Ovary (tissue), 9 donors: ENCODE results near the gene LCP1. TPM values are rescaled to one million over a fixed set of nuclear protein-coding genes. Genes with fewer than 3 reads are reported as not detected.

Source experiments
- DNase-seq, 5 donors: peaks; one replicate each; pipeline ENCODE4 v3.0.0-alpha.2; 2019 to 2020
- H3K27ac ChIP-seq, 2 donors: fragments of 200-600 bp; one replicate each; pipeline versions ENCODE4 v1.5.1 to v1.8.0; 2019 to 2022
- H3K27me3 ChIP-seq: fragments of 200-600 bp; one replicate; pipeline ENCODE4 v1.8.0; 2022
- H3K36me3 ChIP-seq: fragments of 200-600 bp; sonication (generic); one replicate; pipeline ENCODE4 v1.5.1; 2019
- H3K4me1 ChIP-seq: one replicate; pipeline ENCODE4 v1.8.1; 2013; ENCODE audit warnings: mild to moderate bottlenecking, moderate library complexity; ENCODE audit not compliant: insufficient read depth
- H3K4me3 ChIP-seq: fragments of 200-600 bp; sonication (generic); one replicate; pipeline ENCODE4 v1.5.1; 2017
- H3K9me3 ChIP-seq, 2 donors: fragments of 200-600 bp in 1 of 2; sonication (generic) in 1 of 2; one replicate each; pipeline versions ENCODE4 v1.5.1 to v1.8.1; 2013 to 2019; ENCODE audit warnings: mild to moderate bottlenecking in 1 of 2, moderate library complexity in 1 of 2
- EP300 ChIP-seq: sonication (generic); formaldehyde crosslinking; IDR thresholded peaks from one replicate; pipeline ENCODE4 v1.6.1; 2017; ENCODE audit warnings: antibody characterized with exemption
- POLR2A ChIP-seq: fragments of 450-650 bp; IDR thresholded peaks from one replicate; pipeline ENCODE4 v1.6.1; 2017; ENCODE audit warnings: antibody characterized with exemption, mild to moderate bottlenecking, moderate library complexity
- WGBS, 3 donors: extraction: QIAGEN DNeasy Blood & Tissue Kit in 1 of 3; methylation state at CpG; one replicate each; pipeline versions ENCODE4 v1.1.5 to v1.1.7; 2013 to 2017; 5-methylcytosine and 5-hydroxymethylcytosine counted together
- intact Hi-C, 4 donors: fragments of 100-400 bp; cut with DNase I; formaldehyde crosslinking; loops; one replicate each; pipeline versions ENCODE4 v1.11.0 to v1.15.1; 2022 to 2023
- polyA plus RNA-seq, 2 donors: library from polyadenylated mRNA; stranded (reverse); fragments of 200-250 nt in 1 of 2; fragments of 350-450 nt in 1 of 2; fragmentation: Illumina TruSeq in 1 of 2; extraction: RNeasy Lipid Tissue Mini Kit (QIAGEN cat#74804) in 1 of 2; gene quantifications; one replicate each; pipeline ENCODE4 v1.2.3, GENCODE V29; 2013 to 2014
- total RNA-seq, 7 donors: library from RNA; depleted of rRNA in 2 of 7; stranded (reverse); fragments of >200 nt in 2 of 7; fragmentation: NEBNext Ultra II Directional in 3 of 7; extraction: Animal tissue kit (Norgen Biotek cat#: 25700) in 3 of 7; gene quantifications; one replicate each; pipeline versions ENCODE4 v1.1.0 to v1.2.4, GENCODE V29; 2016 to 2023
- TF ChIP-seq, protein P1 (sequence below), 3 donors: fragments of 450-650 bp in 2 of 3; fragments of 200-600 bp in 1 of 3; IDR thresholded peaks; one replicate each; pipeline versions ENCODE4 v1.5.1 to v1.8.0; 2016 to 2022; ENCODE audit warnings: antibody characterized with exemption in 3 of 3, mild to moderate bottlenecking in 1 of 3
- donor health status: DM: no; HTN: no; CAD: no; lungs with moderate emphysema.
- donor health status: DM: no; HTN: no; CAD: no.
- donor health status: Bipolar disorder and iron deficiency.
- donor health status: DM: yes; HTN: yes; CAD: no.
- donor health status: DM: no; HTN: no; CAD: no.
- donor health status: DM: yes; HTN: yes; CAD: no.

Gene LCP1
- total and polyA plus RNA-seq, 9 donors: 5.7 to 56.9 (median 13.8) TPM

DNA sequence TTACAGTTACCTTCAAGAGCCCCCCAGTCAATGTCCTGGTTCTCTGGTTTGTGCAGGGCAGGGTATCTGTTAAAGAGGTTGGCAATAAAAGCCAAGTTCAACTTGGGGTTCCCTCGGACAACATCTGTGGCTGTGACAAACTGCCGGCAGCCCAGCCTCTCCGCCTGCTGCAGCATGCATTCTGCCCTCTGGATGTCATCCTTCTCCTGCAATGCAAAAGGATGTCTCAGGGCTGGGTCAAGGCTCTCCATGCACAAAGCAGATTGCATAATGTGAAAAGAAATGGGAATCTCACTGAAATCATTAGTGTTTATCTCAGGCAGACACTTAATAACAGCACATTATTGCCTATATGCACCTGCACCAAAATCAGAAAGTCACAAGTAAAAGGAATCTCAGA lies 35.1 kb downstream of the LCP1 start:
- intact Hi-C loops: no loop called here
- WGBS, 3 donors: 30 to 43% (median 34%) methylated on average over 3 of the region's 3 CpGs
- TF ChIP-seq, protein P1, sequence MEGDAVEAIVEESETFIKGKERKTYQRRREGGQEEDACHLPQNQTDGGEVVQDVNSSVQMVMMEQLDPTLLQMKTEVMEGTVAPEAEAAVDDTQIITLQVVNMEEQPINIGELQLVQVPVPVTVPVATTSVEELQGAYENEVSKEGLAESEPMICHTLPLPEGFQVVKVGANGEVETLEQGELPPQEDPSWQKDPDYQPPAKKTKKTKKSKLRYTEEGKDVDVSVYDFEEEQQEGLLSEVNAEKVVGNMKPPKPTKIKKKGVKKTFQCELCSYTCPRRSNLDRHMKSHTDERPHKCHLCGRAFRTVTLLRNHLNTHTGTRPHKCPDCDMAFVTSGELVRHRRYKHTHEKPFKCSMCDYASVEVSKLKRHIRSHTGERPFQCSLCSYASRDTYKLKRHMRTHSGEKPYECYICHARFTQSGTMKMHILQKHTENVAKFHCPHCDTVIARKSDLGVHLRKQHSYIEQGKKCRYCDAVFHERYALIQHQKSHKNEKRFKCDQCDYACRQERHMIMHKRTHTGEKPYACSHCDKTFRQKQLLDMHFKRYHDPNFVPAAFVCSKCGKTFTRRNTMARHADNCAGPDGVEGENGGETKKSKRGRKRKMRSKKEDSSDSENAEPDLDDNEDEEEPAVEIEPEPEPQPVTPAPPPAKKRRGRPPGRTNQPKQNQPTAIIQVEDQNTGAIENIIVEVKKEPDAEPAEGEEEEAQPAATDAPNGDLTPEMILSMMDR (IDR thresholded peaks at IDR 0.05): no peak
- TF ChIP-seq POLR2A (no peak), EP300 (no peak)

DNA sequence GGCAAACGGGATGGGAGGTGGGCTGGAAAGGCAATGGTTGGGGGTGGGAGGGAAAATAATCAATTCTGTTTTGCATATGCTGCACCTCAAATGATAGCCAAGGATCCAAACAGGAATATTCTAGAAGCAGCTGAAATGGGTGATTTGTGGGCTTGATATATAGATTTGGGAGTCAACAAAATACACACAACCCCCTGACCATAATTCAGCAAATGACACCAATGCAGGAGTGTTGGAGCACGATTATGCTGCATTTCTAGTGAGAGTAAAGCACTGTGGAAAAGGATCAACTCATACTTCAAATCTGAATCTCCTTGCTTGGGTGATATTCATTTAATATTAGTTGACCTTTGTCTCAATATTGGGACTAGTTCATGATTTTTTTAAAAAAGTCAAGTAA lies 36.0 kb downstream of the LCP1 start:
- 51 to 81% (median 59%) methylated on average over 2 of the region's 2 CpGs for WGBS, 3 donors
- Histone ChIP-seq H3K4me3 (no peak overlapping the region), H3K4me1 (no peaks in the 10 kb centered on the region), H3K36me3 (no peaks in the 10 kb centered on the region), H3K27ac (no peak overlapping the region), H3K27me3 (no peaks in the 10 kb centered on the region), H3K9me3 (no peaks in the 10 kb centered on the region)
- intact Hi-C loops: no loop called here
- DNase-seq: no peak
- no peak for TF ChIP-seq POLR2A

More for the DNA sequence above, 35.1 kb downstream of the LCP1 start:
- Histone ChIP-seq H3K4me3 (no peak overlapping the region), H3K27ac (no peak overlapping the region), H3K9me3 (no peaks in the 10 kb centered on the region), H3K27me3 (no peaks in the 10 kb centered on the region), H3K4me1 (no peaks in the 10 kb centered on the region), H3K36me3 (no peaks in the 10 kb centered on the region)
- no peak for DNase-seq

DNA sequence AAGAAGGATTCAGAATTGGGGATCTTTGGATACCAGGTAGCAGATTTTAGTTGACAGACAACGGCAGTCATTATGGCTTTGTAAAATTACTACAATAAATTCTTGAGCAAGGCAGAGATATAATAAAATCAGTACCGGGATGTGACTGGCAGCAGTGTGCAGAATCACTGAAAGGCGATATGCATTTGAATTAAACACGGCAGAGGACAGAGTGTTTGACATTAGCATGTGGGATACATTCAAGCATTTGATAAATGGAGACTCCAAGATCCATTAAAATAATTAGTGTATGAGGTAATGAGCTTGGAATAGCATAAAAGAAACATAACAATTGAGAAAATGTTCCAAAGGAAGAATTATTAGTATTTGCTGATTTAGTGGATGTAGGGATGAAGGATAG lies 36.8 kb downstream of the LCP1 start:
- 27 to 39% (median 38%) methylated on average over 4 of the region's 4 CpGs for WGBS, 3 donors
- H3K9me3 ChIP-seq: no peaks in the 10 kb centered on the region
- no peaks in the 10 kb centered on the region for H3K27me3 ChIP-seq
- no peak overlapping the region for H3K4me3 ChIP-seq
- H3K4me1 ChIP-seq: no peaks in the 10 kb centered on the region
- H3K27ac ChIP-seq: no peak overlapping the region
- no peaks in the 10 kb centered on the region for H3K36me3 ChIP-seq
- no peak for DNase-seq
- TF ChIP-seq EP300 (no peak), POLR2A (no peak)
- TF ChIP-seq, protein P1 (IDR thresholded peaks at IDR 0.05): no peak
- intact Hi-C loops: no loop called here

DNA sequence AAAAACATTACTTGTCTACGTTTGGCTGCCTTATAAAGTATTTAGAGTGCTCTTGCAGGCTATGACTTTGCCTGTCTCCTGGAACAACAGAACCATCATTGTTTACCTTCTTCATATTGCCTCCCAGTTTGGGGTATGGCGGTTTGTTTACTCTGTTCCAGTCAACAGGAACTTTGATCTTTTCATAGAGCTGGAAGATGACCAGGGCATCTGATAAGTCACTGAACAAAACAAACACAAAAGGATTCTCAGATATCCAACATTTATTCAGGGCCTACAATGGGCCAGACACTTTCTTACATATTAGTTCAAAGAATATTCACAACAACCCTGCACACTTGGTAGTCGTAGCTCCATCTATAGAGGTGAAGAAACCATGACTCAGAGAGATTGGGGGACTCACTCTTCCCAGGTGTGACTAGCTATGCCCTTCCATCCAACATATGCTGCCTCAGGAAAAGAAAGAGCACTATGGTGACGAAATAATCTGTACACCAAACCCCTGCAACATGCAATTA lies 38.7 kb downstream of the LCP1 start:
- TF ChIP-seq, protein P1 (IDR thresholded peaks at IDR 0.05): no peak
- TF ChIP-seq POLR2A: no peak
- TF ChIP-seq EP300: no peak
- Histone ChIP-seq H3K27me3 (no peaks in the 10 kb centered on the region), H3K4me1 (no peaks in the 10 kb centered on the region), H3K27ac (no peak overlapping the region), H3K36me3 (no peaks in the 10 kb centered on the region), H3K9me3 (no peaks in the 10 kb centered on the region), H3K4me3 (no peak overlapping the region)
- no peak for DNase-seq
- WGBS, 3 donors: 71 to 83% (median 76%) methylated on average over 4 of the region's 4 CpGs
- intact Hi-C loops: no loop called here

DNA sequence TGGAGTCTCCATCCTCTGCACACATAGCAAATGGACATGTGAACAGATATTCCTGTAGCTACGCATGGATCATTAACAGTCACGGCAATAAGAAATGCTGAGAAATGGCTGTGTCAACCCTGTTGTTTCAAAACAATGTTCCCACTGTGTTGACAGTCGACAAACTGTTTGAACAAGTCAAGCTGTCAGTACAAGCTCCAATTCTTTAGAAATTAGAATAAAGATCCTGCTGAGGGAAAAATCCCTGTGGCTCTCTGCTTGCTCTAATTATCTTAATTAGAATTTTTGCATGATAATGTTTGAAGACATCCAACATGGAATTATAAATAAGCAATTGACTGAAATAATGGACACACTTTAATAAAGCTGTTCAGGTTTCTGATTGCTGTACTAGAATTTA lies 39.2 kb downstream of the LCP1 start:
- no peak for TF ChIP-seq EP300
- TF ChIP-seq POLR2A: no peak
- TF ChIP-seq, protein P1 (IDR thresholded peaks at IDR 0.05): no peak
- intact Hi-C loops: no loop called here
- Histone ChIP-seq H3K27me3 (no peaks in the 10 kb centered on the region), H3K36me3 (no peaks in the 10 kb centered on the region), H3K27ac (no peak overlapping the region), H3K4me3 (no peak overlapping the region), H3K9me3 (no peaks in the 10 kb centered on the region), H3K4me1 (no peaks in the 10 kb centered on the region)
- 72 to 77% (median 74%) methylated on average over 3 of the region's 3 CpGs for WGBS, 3 donors
- no peak for DNase-seq
